ENCODE data around the gene PLXDC2.

PLXDC2 gene

DNA sequence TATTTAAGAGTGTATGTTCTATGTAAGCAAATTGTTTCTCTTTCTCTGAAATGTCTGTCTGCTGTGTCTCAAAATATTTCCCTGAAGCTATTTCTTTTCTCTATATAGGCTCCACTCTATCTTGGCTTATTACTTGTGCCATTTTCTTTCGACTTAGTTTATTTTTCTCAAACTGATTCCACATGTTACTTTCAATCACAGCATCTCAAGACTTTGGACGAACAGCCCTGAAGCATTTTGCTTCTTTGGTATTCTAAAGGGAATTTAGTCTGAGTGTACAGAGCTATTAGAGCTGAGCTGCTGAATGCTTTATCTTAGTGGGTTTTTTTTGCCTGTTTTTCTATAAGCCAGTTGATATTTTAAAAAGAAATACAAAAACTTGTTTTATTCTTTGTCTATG, 95.7 kb downstream of the PLXDC2 start:
- no peak for DNase-seq (ENCODE audit: extremely low read depth, low read depth)
- no peak for TF ChIP-seq CTCF (IDR thresholded peaks at IDR 0.05; ENCODE audit: low read depth, low read length, missing control alignments)
- no peak overlapping the region for H3K4me3 ChIP-seq (replicated peaks; ENCODE audit: low read depth, low read length)

GRCh38 chr10:19913987-19914386, 97.8 kb downstream of the PLXDC2 start:
- H3K4me3 ChIP-seq (replicated peaks; ENCODE audit: low read depth, low read length) = no peak overlapping the region
- TF ChIP-seq CTCF (IDR thresholded peaks at IDR 0.05; ENCODE audit: low read depth, low read length, missing control alignments) = no peak
- DNase-seq (ENCODE audit: extremely low read depth, low read depth) = no peak

DNA sequence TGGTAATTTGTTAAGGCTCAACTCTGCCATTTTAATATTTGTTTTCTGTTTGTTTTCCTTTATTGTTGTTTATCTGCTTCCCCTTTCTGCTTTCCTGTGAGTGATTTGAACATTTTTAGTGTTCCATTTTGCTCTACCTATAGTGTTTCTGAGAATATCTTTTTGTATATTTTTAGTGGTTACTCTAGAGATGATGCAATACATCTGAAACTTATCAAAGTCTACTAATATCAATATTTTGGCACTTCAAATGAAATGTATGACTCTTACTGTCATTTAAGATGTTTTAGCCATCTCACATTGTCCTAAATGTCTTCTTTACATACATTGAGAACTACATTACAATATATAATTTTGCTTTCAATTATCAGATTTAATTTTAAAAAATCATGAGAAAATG, 98.9 kb downstream of the PLXDC2 start:
- TF ChIP-seq CTCF (IDR thresholded peaks at IDR 0.05; ENCODE audit: low read depth, low read length, missing control alignments) = no peak
- H3K4me3 ChIP-seq (replicated peaks; ENCODE audit: low read depth, low read length) = no peak overlapping the region
- DNase-seq (ENCODE audit: extremely low read depth, low read depth) = no peak

- no peak overlapping the region for H3K4me3 ChIP-seq (replicated peaks; ENCODE audit: low read depth, low read length)
- no peak for DNase-seq (ENCODE audit: extremely low read depth, low read depth)
- TF ChIP-seq CTCF (IDR thresholded peaks at IDR 0.05; ENCODE audit: low read depth, low read length, missing control alignments) = no peak
These were observed 99.6 kb downstream of the PLXDC2 start for GRCh38 chr10:19915816-19916215.

- H3K4me3 ChIP-seq (replicated peaks; ENCODE audit: low read depth, low read length) = no peak overlapping the region
- TF ChIP-seq CTCF (IDR thresholded peaks at IDR 0.05; ENCODE audit: low read depth, low read length, missing control alignments) = no peak
- no peak for DNase-seq (ENCODE audit: extremely low read depth, low read depth)
These were observed 101.7 kb downstream of the PLXDC2 start for GRCh38 chr10:19917751-19918478.

DNA sequence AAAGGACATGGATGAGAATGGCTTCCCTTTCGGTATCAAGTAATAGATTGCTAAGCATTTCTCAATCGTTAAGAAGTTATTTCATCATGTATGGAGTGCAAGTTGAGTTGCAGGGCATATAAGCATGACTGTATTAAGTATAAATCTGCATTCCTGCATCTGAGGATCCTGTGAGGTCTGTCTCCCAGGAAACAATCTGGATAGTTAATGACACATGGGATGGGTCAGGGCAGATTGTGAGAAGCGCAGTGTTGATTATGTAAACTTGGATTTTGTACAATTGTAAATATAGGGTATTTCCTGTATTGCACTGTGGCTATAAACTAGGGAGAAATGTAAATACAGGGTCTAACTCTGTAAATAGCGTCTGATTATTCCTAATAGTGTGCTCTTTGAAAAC, 102.6 kb downstream of the PLXDC2 start:
- H3K4me3 ChIP-seq (replicated peaks; ENCODE audit: low read depth, low read length) = no peak overlapping the region
- DNase-seq (ENCODE audit: extremely low read depth, low read depth) = no peak
- no peak for TF ChIP-seq CTCF (IDR thresholded peaks at IDR 0.05; ENCODE audit: low read depth, low read length, missing control alignments)

DNA sequence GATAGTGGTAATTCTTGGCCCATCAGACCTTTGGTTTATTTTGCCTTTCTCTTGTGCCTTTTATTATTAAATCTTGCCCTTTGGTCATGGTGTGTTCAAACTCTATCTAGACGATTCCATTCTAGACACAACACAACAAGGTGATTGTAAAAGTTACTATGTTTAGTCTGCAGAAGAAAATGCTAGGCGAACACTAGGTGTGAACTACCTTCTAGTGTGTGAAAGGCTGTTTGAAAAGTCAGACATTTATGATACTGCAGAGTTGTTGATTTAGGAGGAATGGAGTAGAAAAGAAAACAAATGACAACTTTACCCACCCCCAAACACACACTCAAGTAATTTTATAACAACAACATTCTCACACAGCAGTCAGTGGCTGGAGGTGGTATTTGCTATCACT, 103.4 kb downstream of the PLXDC2 start:
- no peak overlapping the region for H3K4me3 ChIP-seq (replicated peaks; ENCODE audit: low read depth, low read length)
- DNase-seq (ENCODE audit: extremely low read depth, low read depth) = no peak
- TF ChIP-seq CTCF (IDR thresholded peaks at IDR 0.05; ENCODE audit: low read depth, low read length, missing control alignments) = no peak

Measured in HFF-Myc (cell line).